Peyer's patch (tissue), 4 donors: ENCODE results near the gene TEAD1. TPM values are rescaled to one million over a fixed set of nuclear protein-coding genes. Genes with fewer than 3 reads are reported as not detected.
"Not testable (repeated sequence)": the region's sequence is repeated elsewhere in the genome, so short reads cannot be mapped to it uniquely, and the experiment has no call there.

Experiments used
- DNase-seq, 3 donors: peaks; one replicate each; pipeline ENCODE4 v3.0.0-alpha.2; 2017 to 2019
- H3K27ac ChIP-seq, 4 donors: fragments of 200-600 bp; sonication (generic); one replicate each; pipeline ENCODE4 v1.5.1; 2016 to 2019
- H3K27me3 ChIP-seq, 2 donors: fragments of 200-600 bp; sonication (generic); one replicate each; pipeline ENCODE4 v1.5.1; 2019
- H3K36me3 ChIP-seq, 3 donors: fragments of 200-600 bp; sonication (generic); one replicate each; pipeline ENCODE4 v1.5.1; 2016 to 2019
- H3K4me1 ChIP-seq, 4 donors: fragments of 200-600 bp; sonication (generic); one replicate each; pipeline ENCODE4 v1.5.1; 2016 to 2019
- H3K4me3 ChIP-seq, 4 donors: fragments of 200-600 bp; sonication (generic); 1 replicate in 3 of 4; 2 replicates in 1 of 4; pipeline ENCODE4 v1.5.1; 2016 to 2019; ENCODE audit warnings: mild to moderate bottlenecking in 1 of 4
- H3K9me3 ChIP-seq, 4 donors: fragments of 200-600 bp; sonication (generic); one replicate each; pipeline ENCODE4 v1.5.1; 2016 to 2019; ENCODE audit warnings: mild to moderate bottlenecking in 1 of 4
- POLR2A ChIP-seq, 2 donors: fragments of 450-650 bp; IDR thresholded peaks; one replicate each; pipeline ENCODE4 v1.5.1; 2017; ENCODE audit warnings: antibody characterized with exemption in 2 of 2, mild to moderate bottlenecking in 2 of 2, moderate library complexity in 2 of 2
- total RNA-seq, 4 donors: library from RNA; depleted of rRNA; stranded (reverse); fragments of >200 nt; gene quantifications; one replicate each; pipeline ENCODE4 v1.1.0, GENCODE V29; 2016
- TF ChIP-seq, protein P1 (sequence below), 6 experiments: fragments of 450-650 bp in 4 of 6; fragments of 200-600 bp in 2 of 6; sonication (generic) in 1 of 6; IDR thresholded peaks; one replicate each; pipeline ENCODE4 v1.5.1; 2017 to 2019; ENCODE audit warnings: antibody characterized with exemption in 6 of 6, mild to moderate bottlenecking in 3 of 6, moderate library complexity in 1 of 6

The TEAD1 gene
- total RNA-seq, 4 donors from 2014 or later = 34.5 to 125 (median 65.1) TPM

DNA sequence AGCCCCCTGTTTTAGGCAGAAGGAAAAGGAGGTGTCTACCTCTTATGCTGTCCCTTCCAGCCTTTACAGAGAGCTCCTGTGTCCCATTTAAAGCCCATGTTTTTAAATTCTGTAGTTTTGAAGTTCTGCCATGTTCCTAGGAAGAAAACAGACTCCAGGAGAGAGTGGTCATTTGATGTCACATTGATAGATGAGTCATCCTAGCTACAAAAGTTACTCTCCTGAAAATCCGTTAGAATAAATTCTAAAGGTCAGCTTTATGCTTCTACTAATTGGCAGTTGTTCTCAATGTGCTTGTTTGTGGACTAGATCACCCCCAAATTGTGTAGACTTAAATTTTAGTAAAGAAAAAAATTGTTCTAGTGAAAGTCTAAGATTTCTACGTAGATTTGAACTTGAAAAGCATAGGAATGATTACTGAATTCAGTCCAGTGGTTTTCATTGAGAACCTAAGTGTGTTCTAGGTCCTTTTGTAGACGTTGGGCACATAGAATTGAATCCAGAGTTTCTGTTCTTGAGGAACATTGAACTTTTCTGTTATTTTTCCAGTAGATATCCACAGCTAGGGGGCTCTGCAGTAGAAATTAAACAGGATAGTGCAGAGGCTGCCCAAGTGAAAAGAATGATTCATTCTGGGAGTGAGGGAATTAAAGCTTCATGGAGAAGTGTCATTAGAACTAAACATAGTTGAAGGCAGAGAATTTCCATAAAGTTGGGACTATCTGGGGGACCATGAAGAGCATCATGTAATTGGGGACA, 194.3 kb downstream of the TEAD1 start:
- H3K4me3 ChIP-seq = no peak overlapping the region
- DNase-seq = no peak
- H3K4me1 ChIP-seq = no peaks in the 10 kb centered on the region
- no peaks in the 10 kb centered on the region for H3K36me3 ChIP-seq
- TF ChIP-seq POLR2A (IDR thresholded peaks at IDR 0.05) = no peak
- TF ChIP-seq, protein P1, sequence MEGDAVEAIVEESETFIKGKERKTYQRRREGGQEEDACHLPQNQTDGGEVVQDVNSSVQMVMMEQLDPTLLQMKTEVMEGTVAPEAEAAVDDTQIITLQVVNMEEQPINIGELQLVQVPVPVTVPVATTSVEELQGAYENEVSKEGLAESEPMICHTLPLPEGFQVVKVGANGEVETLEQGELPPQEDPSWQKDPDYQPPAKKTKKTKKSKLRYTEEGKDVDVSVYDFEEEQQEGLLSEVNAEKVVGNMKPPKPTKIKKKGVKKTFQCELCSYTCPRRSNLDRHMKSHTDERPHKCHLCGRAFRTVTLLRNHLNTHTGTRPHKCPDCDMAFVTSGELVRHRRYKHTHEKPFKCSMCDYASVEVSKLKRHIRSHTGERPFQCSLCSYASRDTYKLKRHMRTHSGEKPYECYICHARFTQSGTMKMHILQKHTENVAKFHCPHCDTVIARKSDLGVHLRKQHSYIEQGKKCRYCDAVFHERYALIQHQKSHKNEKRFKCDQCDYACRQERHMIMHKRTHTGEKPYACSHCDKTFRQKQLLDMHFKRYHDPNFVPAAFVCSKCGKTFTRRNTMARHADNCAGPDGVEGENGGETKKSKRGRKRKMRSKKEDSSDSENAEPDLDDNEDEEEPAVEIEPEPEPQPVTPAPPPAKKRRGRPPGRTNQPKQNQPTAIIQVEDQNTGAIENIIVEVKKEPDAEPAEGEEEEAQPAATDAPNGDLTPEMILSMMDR (IDR thresholded peaks at IDR 0.05) = peak in 1 of 6 experiments; percentile 18
- no peaks in the 10 kb centered on the region for H3K9me3 ChIP-seq
- no peaks in the 10 kb centered on the region for H3K27me3 ChIP-seq
- no peak overlapping the region for H3K27ac ChIP-seq

DNA sequence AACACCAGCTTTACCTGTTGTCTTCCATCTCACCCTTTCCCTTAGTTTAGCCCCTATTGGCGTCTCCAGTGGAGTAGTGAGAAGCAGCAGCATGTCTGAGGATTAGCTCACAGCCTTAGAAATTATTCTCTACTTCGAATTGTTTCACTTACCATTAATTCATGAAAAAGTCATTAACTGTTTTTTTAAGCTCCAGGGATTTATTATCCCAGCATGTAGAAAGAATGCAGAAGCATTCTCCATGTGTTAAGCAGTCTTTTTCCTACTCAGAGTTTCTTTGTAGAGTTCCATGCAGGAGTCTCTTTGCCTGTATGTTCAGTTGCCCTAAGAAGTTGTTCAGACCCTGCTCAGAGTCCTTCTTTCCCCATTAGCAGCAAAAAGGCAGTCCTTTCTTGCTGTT, 197.0 kb downstream of the TEAD1 start:
- Histone ChIP-seq H3K27ac (no peak overlapping the region), H3K27me3 (no peaks in the 10 kb centered on the region), H3K4me1 (no peaks in the 10 kb centered on the region), H3K36me3 (no peaks in the 10 kb centered on the region), H3K9me3 (no peaks in the 10 kb centered on the region), H3K4me3 (no peak overlapping the region)
- TF ChIP-seq, protein P1 (IDR thresholded peaks at IDR 0.05) = no peak
- TF ChIP-seq POLR2A (IDR thresholded peaks at IDR 0.05) = no peak
- DNase-seq = no peak

DNA sequence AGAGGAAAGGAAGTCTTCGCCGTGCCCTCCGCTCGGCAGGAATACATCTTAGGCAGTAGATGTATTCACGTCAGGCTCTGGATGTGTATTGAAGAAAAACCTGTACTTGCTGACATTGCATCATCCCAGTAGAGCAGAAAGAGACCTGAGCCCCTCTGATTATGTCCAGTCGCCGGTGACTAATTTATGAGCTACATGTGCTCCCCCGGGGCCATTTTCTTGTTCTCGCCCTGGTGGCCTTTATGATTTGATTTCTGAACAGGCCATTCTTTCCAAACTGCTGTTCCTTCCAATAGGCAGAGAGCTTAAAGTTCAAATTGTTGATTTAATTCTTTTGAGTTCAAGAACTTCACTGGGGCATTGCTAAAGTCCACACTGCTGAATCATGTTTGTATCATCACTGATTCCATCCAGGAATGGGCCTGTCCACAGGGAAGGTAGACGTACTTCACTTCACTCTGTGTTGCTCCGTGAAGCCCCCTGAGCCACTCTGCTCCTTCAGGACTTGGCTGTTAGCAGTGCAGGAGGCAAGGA, 197.6 kb downstream of the TEAD1 start:
- no peak overlapping the region for H3K27ac ChIP-seq
- H3K9me3 ChIP-seq = no peaks in the 10 kb centered on the region
- H3K36me3 ChIP-seq = no peaks in the 10 kb centered on the region
- no peak overlapping the region for H3K4me3 ChIP-seq
- DNase-seq = no peak
- H3K27me3 ChIP-seq = no peaks in the 10 kb centered on the region
- TF ChIP-seq, protein P1 (IDR thresholded peaks at IDR 0.05) = no peak
- no peak for TF ChIP-seq POLR2A (IDR thresholded peaks at IDR 0.05)
- H3K4me1 ChIP-seq = no peaks in the 10 kb centered on the region

DNA sequence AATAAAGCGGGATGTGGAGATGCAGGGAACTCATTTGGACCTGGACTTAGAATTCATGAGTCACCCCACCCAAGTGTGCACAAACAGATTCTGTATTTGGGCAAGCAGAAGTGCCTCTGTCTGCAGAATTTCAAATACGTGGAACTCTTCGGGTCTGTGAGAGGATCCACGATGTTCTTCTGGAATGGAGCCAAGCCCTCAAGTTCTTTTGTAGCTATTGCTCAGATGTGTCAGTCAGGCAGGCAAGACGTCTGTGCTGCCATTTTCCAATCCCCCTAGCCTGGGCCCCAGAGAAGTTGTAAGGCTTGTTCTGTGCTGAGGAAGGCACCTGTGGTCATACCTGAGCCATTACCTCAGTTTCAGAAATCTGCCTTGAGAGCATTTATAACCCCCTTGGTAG, 202.1 kb downstream of the TEAD1 start:
- TF ChIP-seq, protein P1 (IDR thresholded peaks at IDR 0.05) = no peak
- no peak for TF ChIP-seq POLR2A (IDR thresholded peaks at IDR 0.05)
- no peak overlapping the region for H3K4me3 ChIP-seq
- no peaks in the 10 kb centered on the region for H3K27me3 ChIP-seq
- peaks cover 0 to 6% (median 0%) of the 10 kb centered on the region in 3 donors for H3K36me3 ChIP-seq
- DNase-seq = no peak
- H3K9me3 ChIP-seq = no peaks in the 10 kb centered on the region
- H3K4me1 ChIP-seq = no peaks in the 10 kb centered on the region
- no peak overlapping the region for H3K27ac ChIP-seq

DNA sequence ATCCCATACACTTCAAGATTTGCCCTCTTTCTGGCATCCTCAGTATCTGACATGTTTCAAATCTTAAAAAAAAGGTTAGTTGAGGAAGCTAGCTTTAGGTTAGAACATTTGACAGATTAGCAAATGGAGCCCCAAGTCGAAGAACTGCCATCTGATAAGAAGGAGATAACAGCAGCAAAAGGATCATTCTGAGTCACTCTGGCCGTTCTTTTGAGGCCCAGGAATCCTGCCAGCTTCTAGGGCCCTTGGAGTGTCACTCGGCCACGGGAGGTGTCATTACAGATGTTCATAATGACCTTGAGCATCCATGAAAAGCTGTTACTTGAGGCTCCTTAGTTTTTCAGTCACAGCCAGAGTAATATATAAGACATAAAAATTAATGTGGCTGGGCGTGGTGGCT, 202.8 kb downstream of the TEAD1 start:
- TF ChIP-seq POLR2A (IDR thresholded peaks at IDR 0.05) = no peak
- TF ChIP-seq, protein P1 (IDR thresholded peaks at IDR 0.05) = no peak
- H3K27me3 ChIP-seq = no peaks in the 10 kb centered on the region
- H3K36me3 ChIP-seq = peaks cover 0 to 13% (median 0%) of the 10 kb centered on the region in 3 donors
- H3K4me1 ChIP-seq = no peaks in the 10 kb centered on the region
- no peak overlapping the region for H3K27ac ChIP-seq
- DNase-seq = no peak
- H3K9me3 ChIP-seq = no peaks in the 10 kb centered on the region
- no peak overlapping the region for H3K4me3 ChIP-seq

DNA sequence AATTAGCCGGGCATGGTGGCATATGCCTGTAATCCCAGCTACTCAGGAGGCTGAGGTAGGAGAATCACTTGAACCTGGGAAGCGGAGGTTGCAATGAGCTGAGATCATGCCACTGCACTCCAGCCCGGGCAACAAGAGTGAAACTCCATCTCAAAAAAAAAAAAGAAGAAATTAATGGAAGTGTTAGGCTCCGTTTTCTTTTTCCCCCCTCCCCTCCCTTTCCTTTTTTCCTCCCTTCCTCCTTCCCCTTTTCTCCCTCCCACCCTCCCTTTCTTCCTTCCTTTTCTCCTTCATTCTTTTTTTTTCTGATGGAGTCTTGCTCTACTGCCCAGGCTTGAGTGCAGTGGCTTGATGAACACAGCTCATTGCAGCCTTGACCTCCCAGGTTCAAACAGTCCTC, 203.3 kb downstream of the TEAD1 start:
- DNase-seq, H3K4me1 ChIP-seq, H3K9me3 ChIP-seq, H3K27me3 ChIP-seq, H3K4me3 ChIP-seq, H3K27ac ChIP-seq: not testable (repeated sequence)
- peaks cover 0 to 16% (median 0%) of the 10 kb centered on the region in 3 donors for H3K36me3 ChIP-seq
